Measurements from ENCODE around the gene IGFBPL1.

IGFBPL1 gene

GRCh38 chr9:38357350-38358114 is 66.7 kb downstream of the IGFBPL1 start:
- DNase-seq (ENCODE audit: low read depth in 3 of 3) = no peak

GRCh38 chr9:38356851-38357250 is 67.4 kb downstream of the IGFBPL1 start:
- DNase-seq (ENCODE audit: low read depth in 3 of 3) = no peak

All from stimulated activated CD4-positive, alpha-beta T cell treated with anti-CD3 and anti-CD28 coated beads, TNF-alpha, amount 100 ng/mL, for 4 hours (primary cell).